Mesenchymal stem cell (in vitro differentiated cells and primary cell): Measurements from ENCODE around the gene TIMM44.

Experiments
- DNase-seq: peaks from one replicate; pipeline ENCODE4 v3.0.0-alpha.2; 2013
- H2AFZ ChIP-seq: one replicate; pipeline ENCODE4 v1.6.1; 2013; ENCODE audit warnings: low read depth, mild to moderate bottlenecking, control low read depth, inconsistent platforms, low read length, moderate library complexity
- H2AK5ac ChIP-seq: 2 replicates; pipeline ENCODE4 v1.6.1; 2013; ENCODE audit warnings: low read length, moderate library complexity, mild to moderate bottlenecking, inconsistent platforms; ENCODE audit not compliant: severe bottlenecking
- H2BK120ac ChIP-seq: one replicate; pipeline ENCODE4 v1.6.1; 2013; ENCODE audit warnings: low read depth, mild to moderate bottlenecking, inconsistent platforms, low read length, moderate library complexity
- H2BK12ac ChIP-seq, 2 experiments: one replicate each; pipeline ENCODE4 v1.6.1; 2013; ENCODE audit warnings: inconsistent platforms in 2 of 2, low read length in 2 of 2, mild to moderate bottlenecking in 2 of 2, moderate library complexity in 2 of 2, control low read depth in 1 of 2
- H2BK15ac ChIP-seq: one replicate; pipeline ENCODE4 v1.6.1; 2013; ENCODE audit warnings: mild to moderate bottlenecking, low read depth, inconsistent platforms; ENCODE audit not compliant: poor library complexity, severe bottlenecking
- H2BK5ac ChIP-seq: 2 replicates; pipeline ENCODE4 v1.6.1; 2013; ENCODE audit warnings: low read depth, mild to moderate bottlenecking, low read length, control low read depth, inconsistent platforms; ENCODE audit not compliant: poor library complexity, severe bottlenecking
- H3K14ac ChIP-seq, 2 experiments: one replicate each; pipeline ENCODE4 v1.6.1; 2013; ENCODE audit warnings: inconsistent platforms in 2 of 2, low read length in 2 of 2, control low read depth in 1 of 2, mild to moderate bottlenecking in 1 of 2, moderate library complexity in 1 of 2
- H3K18ac ChIP-seq, 2 experiments: one replicate each; pipeline ENCODE4 v1.6.1; 2013; ENCODE audit warnings: inconsistent platforms in 2 of 2, low read length in 2 of 2, control low read depth in 1 of 2, low read depth in 1 of 2, mild to moderate bottlenecking in 1 of 2
- H3K23ac ChIP-seq, 2 experiments: one replicate each; pipeline ENCODE4 v1.6.1; 2013; ENCODE audit warnings: inconsistent platforms in 2 of 2, low read length in 2 of 2, mild to moderate bottlenecking in 2 of 2, moderate library complexity in 2 of 2, control low read depth in 1 of 2
- H3K27ac ChIP-seq: 2 replicates; pipeline ENCODE4 v1.5.1; 2013; ENCODE audit warnings: mild to moderate bottlenecking, moderate library complexity, low read length, control low read depth, inconsistent platforms; ENCODE audit not compliant: poor library complexity, severe bottlenecking
- H3K27me3 ChIP-seq, 2 experiments: 2 replicates each; pipeline versions ENCODE4 v1.6.1 to v1.7.0; 2013; ENCODE audit warnings: low read length in 2 of 2, mild to moderate bottlenecking in 2 of 2, moderate library complexity in 2 of 2, control low read depth in 1 of 2, inconsistent platforms in 1 of 2; ENCODE audit not compliant: control insufficient read depth in 1 of 2, insufficient read depth in 1 of 2
- H3K36me3 ChIP-seq, 2 experiments: 2 replicates each; pipeline versions ENCODE4 v1.6.1 to v1.7.0; 2013; ENCODE audit warnings: low read length in 2 of 2, control low read depth in 1 of 2, inconsistent platforms in 1 of 2, low read depth in 1 of 2, mild to moderate bottlenecking in 1 of 2; ENCODE audit not compliant: insufficient read depth in 2 of 2, control insufficient read depth in 1 of 2
- H3K4ac ChIP-seq, 2 experiments: one replicate each; pipeline ENCODE4 v1.6.1; 2013; ENCODE audit warnings: inconsistent platforms in 2 of 2, low read length in 2 of 2, mild to moderate bottlenecking in 2 of 2, moderate library complexity in 2 of 2, control low read depth in 1 of 2, low read depth in 1 of 2
- H3K4me1 ChIP-seq: 2 replicates; pipeline ENCODE4 v1.6.1; 2013; ENCODE audit warnings: low read depth, low read length, control low read depth; ENCODE audit not compliant: control insufficient read depth, insufficient read depth
- H3K4me2 ChIP-seq: 2 replicates; pipeline ENCODE4 v1.6.1; 2013; ENCODE audit warnings: low read length, mild to moderate bottlenecking, inconsistent platforms; ENCODE audit not compliant: poor library complexity, severe bottlenecking
- H3K4me3 ChIP-seq, 2 experiments: 2 replicates each; pipeline versions ENCODE4 v1.5.1 to v1.7.0; 2013; ENCODE audit warnings: low read length in 2 of 2, mild to moderate bottlenecking in 2 of 2, control low read depth in 1 of 2, low read depth in 1 of 2; ENCODE audit not compliant: insufficient read depth in 1 of 2
- H3K79me1 ChIP-seq: replicated peaks from 2 replicates; pipeline ENCODE4 v1.6.1; 2013; ENCODE audit warnings: mild to moderate bottlenecking, control low read depth, low read length, inconsistent platforms; ENCODE audit not compliant: poor library complexity, severe bottlenecking
- H3K9ac ChIP-seq: 2 replicates; pipeline ENCODE4 v1.7.0; 2013; ENCODE audit warnings: mild to moderate bottlenecking, low read length, moderate library complexity
- H3K9me3 ChIP-seq: 2 replicates; pipeline ENCODE4 v1.7.0; 2013; ENCODE audit warnings: mild to moderate bottlenecking, low read length; ENCODE audit not compliant: control insufficient read depth
- H4K8ac ChIP-seq: one replicate; pipeline ENCODE4 v1.6.1; 2013; ENCODE audit warnings: inconsistent platforms, mild to moderate bottlenecking, low read length, moderate library complexity
- H4K91ac ChIP-seq: one replicate; pipeline ENCODE4 v1.6.1; 2013; ENCODE audit warnings: mild to moderate bottlenecking, low read length, inconsistent platforms
- WGBS: methylation state at CpG from one replicate; pipeline ENCODE4 v1.1.7; 2013; ENCODE audit warnings: mixed read lengths; 5-methylcytosine and 5-hydroxymethylcytosine counted together

TIMM44 gene

GRCh38 chr19:7925171-7925851 lies 18.2 kb downstream of the TIMM44 start:
- Histone ChIP-seq H3K4me3 (peak overlapping the region; percentile 46 to 62), H3K23ac (peak overlapping the region in 1 of 2 experiments; percentile 28), H2BK120ac (no peak overlapping the region), H3K27ac (no peak overlapping the region), H2BK5ac (no peak overlapping the region), H3K9ac (no peak overlapping the region), H3K18ac (peak overlapping the region in 1 of 2 experiments; percentile 15), H2BK15ac (no peak overlapping the region), H3K27me3 (no peaks in the 10 kb centered on the region), H4K91ac (no peak overlapping the region), H2BK12ac (no peak overlapping the region), H3K36me3 (peaks cover 18 to 50% of the 10 kb centered on the region in 2 experiments), H2AK5ac (no peak overlapping the region), H3K4ac (peak overlapping the region in 1 of 2 experiments; percentile 34), H2AFZ (no peak overlapping the region), H3K79me1 (peaks cover 11% of the 10 kb centered on the region), H3K4me2 (peak overlapping the region; percentile 87), H3K4me1 (peaks cover 53% of the 10 kb centered on the region), H3K14ac (no peak overlapping the region), H3K9me3 (no peaks in the 10 kb centered on the region), H4K8ac (no peak overlapping the region)
- 3% methylated on average over 33 of the region's 98 CpGs for WGBS
- peak; percentile 75 for DNase-seq

- Histone ChIP-seq H2BK15ac (peak overlapping the region; percentile 71), H3K9me3 (no peaks in the 10 kb centered on the region), H3K4me3 (peak overlapping the region in 1 of 2 experiments; percentile 62), H2BK120ac (no peak overlapping the region), H4K8ac (no peak overlapping the region), H2BK5ac (no peak overlapping the region), H3K4ac (no peak overlapping the region), H3K23ac (no peak overlapping the region), H4K91ac (no peak overlapping the region), H3K18ac (peak overlapping the region in 1 of 2 experiments; percentile 37), H3K14ac (no peak overlapping the region), H2AK5ac (no peak overlapping the region), H2AFZ (no peak overlapping the region), H3K4me2 (peak overlapping the region; percentile 87), H3K27me3 (no peaks in the 10 kb centered on the region), H3K36me3 (peaks cover 18 to 46% of the 10 kb centered on the region in 2 experiments), H3K9ac (no peak overlapping the region), H3K4me1 (peaks cover 55% of the 10 kb centered on the region), H2BK12ac (peak overlapping the region in 1 of 2 experiments; percentile 55), H3K27ac (no peak overlapping the region), H3K79me1 (peaks cover 11% of the 10 kb centered on the region)
- no peak for DNase-seq
- 83% methylated on average over 23 of the region's 34 CpGs for WGBS
Observed at GRCh38 chr19:7924651-7925170, 18.8 kb downstream of the TIMM44 start.

- Histone ChIP-seq H2BK5ac (no peak overlapping the region), H3K27me3 (no peaks in the 10 kb centered on the region), H3K23ac (no peak overlapping the region), H3K4ac (no peak overlapping the region), H3K4me1 (peaks cover 53% of the 10 kb centered on the region), H3K18ac (no peak overlapping the region), H2BK15ac (no peak overlapping the region), H2AK5ac (no peak overlapping the region), H3K4me2 (no peak overlapping the region), H3K79me1 (peaks cover 11% of the 10 kb centered on the region), H3K14ac (no peak overlapping the region), H3K4me3 (no peak overlapping the region), H3K9me3 (no peaks in the 10 kb centered on the region), H2BK12ac (peak overlapping the region in 1 of 2 experiments; percentile 15), H2BK120ac (no peak overlapping the region), H4K8ac (no peak overlapping the region), H3K9ac (no peak overlapping the region), H4K91ac (no peak overlapping the region), H3K27ac (no peak overlapping the region), H3K36me3 (peaks cover 18 to 46% of the 10 kb centered on the region in 2 experiments), H2AFZ (no peak overlapping the region)
- WGBS, result 92% methylated on average over 12 of the region's 12 CpGs
- no peak for DNase-seq
Observed at GRCh38 chr19:7924241-7924640, 19.2 kb downstream of the TIMM44 start.

GRCh38 chr19:7923295-7924191 lies 19.9 kb downstream of the TIMM44 start:
- 92% methylated on average over 25 of the region's 31 CpGs for WGBS
- Histone ChIP-seq H2AK5ac (no peak overlapping the region), H3K9me3 (no peaks in the 10 kb centered on the region), H2BK15ac (no peak overlapping the region), H3K4me1 (peaks cover 50% of the 10 kb centered on the region), H3K4me3 (no peak overlapping the region), H3K14ac (no peak overlapping the region), H2BK120ac (no peak overlapping the region), H3K9ac (no peak overlapping the region), H4K91ac (no peak overlapping the region), H3K18ac (no peak overlapping the region), H2BK12ac (peak overlapping the region in 1 of 2 experiments; percentile 29), H2BK5ac (no peak overlapping the region), H4K8ac (no peak overlapping the region), H3K23ac (no peak overlapping the region), H3K4ac (no peak overlapping the region), H3K79me1 (peaks cover 11% of the 10 kb centered on the region), H3K27me3 (peaks cover 0 to 4% of the 10 kb centered on the region in 2 experiments), H2AFZ (no peak overlapping the region), H3K27ac (no peak overlapping the region), H3K4me2 (no peak overlapping the region), H3K36me3 (peaks cover 18 to 46% of the 10 kb centered on the region in 2 experiments)
- DNase-seq, result no peak
